HG02973 (cell line): ENCODE results near the gene SLC13A1.
"Not testable (repeated sequence)": the region's sequence is repeated elsewhere in the genome, so short reads cannot be mapped to it uniquely, and the experiment has no call there.

Source experiments
- ATAC-seq: cut with Tn5 transposase; IDR thresholded peaks from one replicate; pipeline ENCODE4 v1.9.1; 2021; ENCODE audit warnings: moderate library complexity; ENCODE audit not compliant: unreplicated experiment

The SLC13A1 gene

DNA sequence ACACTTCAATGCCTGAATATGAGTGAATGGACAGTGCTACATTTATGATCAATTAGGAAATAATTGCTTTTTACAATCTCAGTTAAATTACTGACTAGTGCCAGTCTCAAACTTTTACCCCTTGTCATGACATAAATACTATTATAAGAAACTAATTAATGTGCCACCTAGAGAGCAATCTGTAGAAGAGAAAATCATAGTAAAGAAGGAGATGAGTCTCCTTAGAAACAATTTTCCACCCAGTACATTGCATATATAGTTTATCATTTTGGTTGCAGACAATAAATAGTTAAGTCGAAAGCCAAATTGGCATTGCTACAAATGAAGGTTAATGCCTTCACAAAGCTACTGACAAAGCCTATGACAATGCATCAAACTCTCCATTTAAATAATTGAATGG is 68.6 kb downstream of the SLC13A1 start:
- ATAC-seq: no peak

DNA sequence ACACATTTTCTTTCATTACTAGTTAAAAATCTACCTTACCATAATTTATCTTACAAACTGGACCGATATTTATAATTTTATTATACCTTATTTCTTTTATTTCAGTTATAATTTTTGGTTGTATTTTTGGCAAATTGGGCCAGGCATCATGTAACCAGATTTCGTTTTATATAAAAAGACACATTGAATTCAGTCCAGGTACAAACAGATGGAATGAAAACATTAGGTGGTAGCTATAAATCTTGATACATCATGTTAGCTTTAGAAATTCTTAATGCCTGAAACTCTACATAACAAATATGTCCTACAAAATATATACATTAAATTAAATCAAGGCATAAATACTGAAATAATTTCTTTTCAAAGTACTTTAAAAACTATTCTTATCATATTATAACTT is 73.1 kb downstream of the SLC13A1 start:
- no peak for ATAC-seq

DNA sequence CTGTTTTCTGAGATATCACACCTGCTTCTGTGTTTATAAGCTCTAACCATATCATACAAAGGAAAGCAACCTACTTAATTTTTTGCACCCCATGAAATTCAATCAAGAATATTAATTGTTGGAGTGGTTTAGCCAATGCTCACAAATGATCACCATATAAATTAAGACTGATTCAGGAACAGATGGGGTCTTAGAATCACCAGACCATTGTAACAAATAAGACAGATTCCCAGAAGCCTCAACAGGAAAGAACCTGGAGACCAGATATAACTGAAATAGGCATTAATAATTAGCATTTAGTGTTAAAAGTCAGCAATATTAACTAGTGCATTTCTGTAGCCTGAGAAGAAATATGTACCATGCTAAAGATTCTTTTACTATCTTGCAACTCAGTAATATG is 73.6 kb downstream of the SLC13A1 start:
- no peak for ATAC-seq

DNA sequence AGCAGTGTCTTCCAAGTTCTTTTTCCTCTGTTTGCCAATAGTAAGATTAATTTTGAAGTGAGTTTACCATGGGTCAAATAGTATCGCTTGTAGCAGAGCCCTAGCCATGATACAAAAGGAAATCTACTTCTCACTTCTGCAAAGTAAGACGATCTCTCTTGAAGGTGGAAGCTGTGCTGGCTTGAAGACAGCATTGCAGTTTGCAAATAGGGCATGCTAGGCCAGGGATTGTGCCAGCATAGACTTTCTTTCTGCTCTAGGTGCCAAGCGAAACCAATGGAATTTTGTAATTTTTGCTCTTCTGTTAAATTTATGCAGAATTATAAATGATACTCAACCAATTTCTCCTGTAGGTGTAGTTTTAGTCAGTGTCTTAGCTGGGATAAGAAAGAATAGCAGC is 74.5 kb downstream of the SLC13A1 start:
- no peak for ATAC-seq

DNA sequence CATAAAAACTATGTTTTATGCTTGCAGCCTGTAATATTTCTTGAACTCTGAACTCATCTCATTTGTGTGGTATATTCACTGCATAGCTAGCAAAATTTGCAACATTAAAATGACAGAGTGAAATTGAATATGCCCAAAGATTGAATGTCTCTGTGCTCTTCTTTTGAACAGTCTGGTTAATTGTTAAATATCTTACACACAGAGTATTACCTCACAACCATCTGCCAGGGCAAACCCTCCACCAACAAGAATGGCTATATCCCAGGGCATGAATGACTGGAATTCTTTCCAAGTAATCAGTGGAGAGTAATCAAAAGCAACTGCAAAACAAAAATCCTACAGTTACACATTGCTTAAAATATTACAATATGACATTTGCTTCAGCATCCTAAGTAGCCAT is 76.9 kb downstream of the SLC13A1 start:
- ATAC-seq: no peak

DNA sequence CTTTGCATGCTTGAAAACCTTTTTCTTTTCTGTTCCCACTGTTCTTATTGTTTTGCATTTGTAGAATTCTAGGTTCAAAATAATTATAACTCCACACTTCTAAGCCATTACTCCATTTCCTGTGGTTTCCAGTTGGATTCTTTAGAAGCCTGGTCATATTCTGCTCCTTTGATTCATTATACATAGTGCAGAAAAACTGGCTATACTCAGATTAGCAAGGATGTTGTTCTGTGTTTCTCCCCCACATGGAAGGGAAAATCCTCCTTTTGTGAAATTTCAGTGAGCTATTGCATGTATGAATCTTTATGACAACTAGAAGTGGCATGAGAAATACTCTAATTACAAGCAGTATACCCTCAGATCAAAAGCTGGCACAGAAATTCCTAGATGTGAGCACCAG is 79.5 kb downstream of the SLC13A1 start:
- ATAC-seq: no peak

DNA sequence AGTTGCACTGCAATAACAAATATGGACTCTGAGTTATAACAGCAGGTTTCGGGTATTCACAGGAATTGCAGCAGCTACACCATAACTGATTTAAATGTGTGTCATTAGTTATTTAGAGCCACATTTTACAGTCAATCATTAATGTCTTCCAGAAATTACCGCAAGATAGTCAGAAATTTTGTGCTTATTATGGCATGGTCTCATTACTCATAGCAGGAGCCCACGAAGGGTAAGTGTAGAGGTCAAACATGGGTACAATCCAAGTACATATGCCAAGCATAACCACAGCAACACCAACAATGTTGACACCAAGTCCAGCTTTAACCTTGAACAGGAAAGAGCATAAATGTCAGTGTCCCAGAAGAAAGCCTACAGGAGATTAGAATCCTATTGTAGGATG is 84.4 kb downstream of the SLC13A1 start:
- no peak for ATAC-seq

DNA sequence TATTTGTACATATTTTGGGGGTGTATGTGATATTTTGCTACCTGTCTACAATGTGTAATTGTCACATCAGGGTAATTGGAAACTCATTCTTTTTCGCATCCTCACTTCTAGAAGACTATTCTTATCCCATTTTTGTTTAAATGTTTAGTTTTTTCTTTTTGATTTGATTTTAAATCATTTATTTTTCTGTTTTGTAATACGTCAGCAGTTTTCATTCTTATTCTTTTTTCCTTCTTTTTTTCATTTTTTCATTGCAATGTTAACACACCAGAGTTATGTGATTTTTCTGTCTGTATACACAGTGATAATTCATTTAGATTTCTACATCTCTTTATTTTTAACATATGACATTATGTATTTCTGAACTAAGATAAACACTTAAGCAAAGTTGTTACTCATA is 85.5 kb downstream of the SLC13A1 start:
- ATAC-seq: no peak

DNA sequence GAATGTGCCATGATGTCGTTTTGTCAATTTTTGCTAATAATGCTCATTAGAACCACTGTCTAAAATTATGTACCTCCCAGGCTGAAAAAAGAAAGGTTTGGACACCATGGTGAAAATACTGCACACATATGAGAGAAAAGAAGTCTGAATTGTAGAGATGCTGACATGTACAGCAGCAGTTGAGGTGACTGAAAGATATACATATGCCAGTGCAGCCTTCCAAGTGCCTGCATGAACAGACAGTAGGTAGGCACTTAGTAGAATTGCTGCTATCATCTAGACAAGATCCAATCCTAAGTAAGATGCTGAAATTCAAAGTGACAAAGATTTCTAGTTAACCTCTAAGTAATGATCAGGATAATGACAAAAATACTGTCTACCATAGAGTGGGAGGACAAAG is 86.9 kb downstream of the SLC13A1 start:
- ATAC-seq: no peak

DNA sequence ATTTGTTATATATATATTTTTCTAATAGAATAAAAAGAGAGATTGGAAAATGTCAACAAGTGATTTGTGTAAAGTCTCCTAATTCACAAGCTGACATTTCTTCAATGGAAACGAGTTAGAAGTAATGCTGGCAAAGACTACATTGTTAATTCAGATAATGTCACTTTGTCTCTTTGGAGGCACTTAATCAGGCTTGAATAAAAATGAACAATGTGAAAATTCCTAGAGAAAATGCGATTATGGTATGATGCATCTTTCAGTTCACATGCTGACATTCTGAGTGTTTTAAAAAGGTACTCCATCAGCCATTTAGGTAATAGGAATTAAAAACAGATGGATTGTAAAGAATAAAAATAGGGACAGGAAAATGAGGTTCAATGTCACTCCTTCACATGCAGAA is 100.1 kb downstream of the SLC13A1 start:
- no peak for ATAC-seq

DNA sequence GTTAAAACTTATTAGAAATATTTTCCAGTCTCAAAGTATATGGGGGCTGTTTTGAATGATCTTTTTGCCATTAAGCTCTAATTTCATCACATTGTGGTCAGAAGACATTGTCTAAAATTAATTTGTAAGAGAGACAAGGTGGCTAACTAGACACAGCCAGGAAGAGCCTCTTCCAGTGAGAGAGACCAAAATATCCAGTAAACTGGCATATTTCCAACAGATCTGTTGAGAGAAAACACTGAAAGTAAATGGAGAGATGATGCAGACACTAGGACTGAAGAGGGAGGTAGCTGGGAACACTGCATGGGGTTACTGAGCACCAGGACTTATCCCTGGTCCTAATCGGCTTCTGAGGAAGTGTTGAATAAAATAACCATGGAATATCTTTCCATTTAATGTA is 102.8 kb downstream of the SLC13A1 start:
- ATAC-seq: no peak

DNA sequence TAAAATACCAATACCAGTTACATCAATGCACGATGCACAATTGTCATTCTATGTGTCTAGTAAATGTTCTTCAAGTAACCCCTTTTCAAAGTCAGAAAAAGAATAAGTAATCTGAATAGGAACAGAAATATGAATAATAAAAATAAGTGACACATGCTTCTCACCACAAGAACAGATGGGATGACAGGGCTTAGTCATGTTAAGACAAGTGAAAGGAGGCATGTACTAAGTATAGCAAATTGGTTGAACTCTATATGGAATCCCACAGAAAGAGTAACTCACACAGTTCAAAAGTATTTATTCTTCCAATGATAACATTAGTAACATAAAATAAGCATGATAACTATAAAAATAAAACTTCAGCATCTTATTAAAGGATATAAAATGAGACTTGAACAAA is 103.3 kb downstream of the SLC13A1 start:
- ATAC-seq: no peak

DNA sequence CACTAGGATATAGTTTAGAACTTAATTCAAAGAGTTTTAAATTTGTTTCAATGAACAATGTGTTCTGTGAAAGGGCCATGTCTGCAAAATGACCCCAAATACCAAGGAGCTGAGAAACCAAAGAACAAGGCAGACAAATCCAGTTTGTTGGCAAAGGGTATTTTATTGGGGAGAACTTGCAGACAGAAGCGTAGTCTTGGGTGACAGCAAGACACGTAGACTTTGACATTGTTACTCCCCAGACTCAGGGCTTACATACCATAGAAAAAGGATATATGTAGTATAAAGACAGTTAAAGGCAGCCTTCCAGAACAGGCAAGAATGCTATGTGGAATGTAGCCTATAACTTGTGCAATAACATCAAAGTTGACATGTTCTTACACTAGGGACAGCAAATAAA is 109.3 kb downstream of the SLC13A1 start:
- ATAC-seq: no peak

DNA sequence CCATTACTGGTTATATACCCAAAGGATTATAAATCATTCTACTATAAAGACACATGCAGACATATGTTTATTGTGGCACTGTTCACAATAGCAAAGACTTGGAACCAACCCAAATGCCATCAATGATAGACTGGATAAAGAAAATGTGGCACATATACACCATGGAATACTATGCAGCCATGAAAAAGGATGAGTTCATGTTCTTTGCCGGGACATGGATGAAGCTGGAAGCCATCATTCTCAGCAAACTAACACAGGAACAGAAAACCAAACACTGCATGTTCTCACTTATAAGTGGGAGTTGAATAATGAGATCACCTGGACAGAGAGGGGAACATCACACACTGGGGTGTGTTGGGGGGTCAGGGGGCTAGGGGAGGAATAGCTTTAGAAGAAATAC is 112.9 kb downstream of the SLC13A1 start:
- not testable (repeated sequence) for ATAC-seq

DNA sequence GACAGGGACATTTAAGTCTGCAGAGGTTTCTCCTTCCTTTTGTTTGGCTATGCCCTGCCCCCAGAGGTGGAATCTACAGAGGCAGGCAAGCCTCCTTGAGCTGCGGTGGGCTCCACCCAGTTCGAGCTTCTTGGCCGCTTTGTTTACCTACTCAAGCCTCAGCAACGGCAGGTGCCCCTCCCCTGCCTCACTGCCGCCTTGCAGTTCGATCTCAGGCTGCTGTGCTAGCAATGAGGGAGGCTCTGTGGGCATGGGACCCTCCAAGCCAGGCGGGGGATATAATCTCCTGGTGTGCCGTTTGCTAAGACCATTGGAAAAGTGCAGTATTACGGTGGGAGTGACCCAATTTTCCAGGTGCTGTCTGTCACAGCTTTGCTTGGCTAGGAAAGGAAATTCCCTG is 114.9 kb downstream of the SLC13A1 start:
- ATAC-seq: not testable (repeated sequence)

DNA sequence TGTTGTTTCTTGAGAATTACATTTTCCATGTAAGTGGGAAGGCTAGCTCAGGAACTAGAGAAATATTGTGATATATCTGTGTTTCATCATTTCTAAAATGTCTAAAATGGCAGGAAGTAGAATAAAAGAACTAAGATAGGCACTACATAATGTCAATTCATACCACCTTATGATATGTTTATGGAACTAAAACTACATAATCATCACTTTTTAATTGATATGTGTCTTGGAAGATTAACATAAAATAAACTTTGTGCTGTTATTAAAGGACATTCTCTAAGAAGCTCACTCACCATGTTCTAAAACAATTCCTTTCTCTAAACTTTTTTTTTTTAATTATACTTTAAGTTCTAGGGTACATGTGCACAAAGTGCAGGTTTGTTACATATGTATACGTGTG is 120.7 kb downstream of the SLC13A1 start:
- no peak for ATAC-seq

DNA sequence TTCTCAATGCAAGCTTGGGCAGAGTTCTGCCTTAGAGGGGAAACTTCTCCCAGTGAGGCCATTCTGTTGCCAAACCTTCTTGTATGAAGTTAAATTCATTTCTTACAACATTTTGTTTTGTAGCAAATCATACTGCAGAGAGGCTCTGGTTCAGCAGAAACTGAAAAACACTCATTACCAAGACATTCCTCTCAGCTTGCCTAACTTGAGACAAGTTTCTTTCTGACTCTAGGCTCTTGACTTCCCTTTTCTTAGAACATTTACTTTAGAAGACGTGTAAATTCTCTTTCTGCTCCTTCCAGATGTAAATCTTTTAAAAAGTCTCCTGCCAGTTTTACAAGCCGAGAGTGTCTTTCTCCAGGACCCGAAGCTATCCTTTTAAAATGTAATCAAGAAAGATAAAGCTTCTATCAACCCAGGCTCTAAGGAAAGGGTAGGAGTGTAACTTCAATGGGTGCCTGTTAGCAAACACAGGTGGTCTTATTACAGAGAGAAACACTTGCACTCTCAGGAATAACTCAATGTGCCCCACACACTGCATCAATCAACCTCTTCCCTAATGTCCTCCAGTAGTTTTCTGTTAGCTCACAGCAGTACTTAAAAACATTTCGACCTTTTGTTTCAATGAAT is 123.8 kb downstream of the SLC13A1 start:
- no peak for ATAC-seq

DNA sequence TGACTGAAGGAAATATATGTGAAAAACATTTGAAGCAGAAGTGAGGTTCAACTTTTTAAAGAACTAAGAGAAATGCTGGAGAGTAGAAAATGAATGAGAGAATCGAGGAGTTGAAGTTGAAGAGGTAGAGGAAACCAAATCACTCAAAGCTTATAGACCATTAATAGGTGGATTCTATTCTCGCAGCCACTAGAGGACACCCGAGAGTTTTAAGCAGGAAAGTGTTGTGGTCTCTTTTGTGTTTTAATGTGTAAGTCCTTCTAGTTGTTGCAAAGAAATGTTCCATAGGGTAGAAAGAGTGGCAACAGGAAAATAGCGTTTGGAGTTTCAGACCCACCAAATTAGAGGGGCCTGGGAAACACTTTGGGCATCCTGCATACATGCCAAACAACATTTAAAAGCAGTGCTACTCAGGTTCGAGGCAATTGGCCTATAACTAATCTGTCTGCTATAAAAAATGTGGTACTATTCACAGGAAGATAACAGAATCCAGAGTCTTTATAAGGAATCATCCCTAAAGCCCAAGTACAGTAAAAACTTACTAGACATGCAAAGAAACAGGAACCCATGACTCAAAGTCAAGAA is 129.0 kb downstream of the SLC13A1 start:
- no peak for ATAC-seq

DNA sequence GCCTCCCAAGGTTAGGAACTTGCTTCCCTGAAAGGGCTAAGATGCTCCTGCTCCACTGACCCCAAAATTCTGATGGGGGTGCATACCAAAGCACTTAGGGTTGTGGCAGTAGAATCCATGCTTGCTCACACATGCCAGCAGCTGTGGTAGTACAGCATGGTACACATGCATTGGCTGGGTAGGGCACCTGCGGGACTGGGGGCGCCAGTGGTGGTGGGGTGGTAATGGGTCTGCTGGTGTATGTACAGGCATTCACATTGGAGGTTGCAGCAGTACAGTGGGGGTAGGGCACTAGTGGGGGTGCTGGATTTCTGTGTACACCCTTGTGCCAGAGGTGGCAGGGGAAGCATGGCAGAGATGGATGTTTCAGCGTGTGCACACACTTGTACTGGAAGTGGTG is 132.0 kb downstream of the SLC13A1 start:
- ATAC-seq: no peak
